Osteocyte (in vitro differentiated cells): ENCODE results near the gene PAPPA. TPM values are rescaled to one million over a fixed set of nuclear protein-coding genes. Genes with fewer than 3 reads are reported as not detected.

ENCODE experiments used
- DNase-seq: peaks from one replicate; pipeline ENCODE4 v3.0.0; 2021; ENCODE audit warnings: mixed read lengths; ENCODE audit not compliant: unreplicated experiment; ENCODE audit errors: extremely low spot score
- H3K27ac Mint-ChIP-seq: one replicate; pipeline ENCODE4 v1.8.0; 2021; ENCODE audit warnings: mild to moderate bottlenecking, mixed read lengths; ENCODE audit not compliant: unreplicated experiment
- H3K27me3 Mint-ChIP-seq: one replicate; pipeline ENCODE4 v1.8.0; 2021; ENCODE audit warnings: mixed read lengths; ENCODE audit not compliant: unreplicated experiment
- H3K36me3 Mint-ChIP-seq: one replicate; pipeline ENCODE4 v1.8.0; 2021; ENCODE audit warnings: mixed read lengths; ENCODE audit not compliant: unreplicated experiment
- H3K4me1 Mint-ChIP-seq: one replicate; pipeline ENCODE4 v1.8.0; 2021; ENCODE audit warnings: mixed read lengths; ENCODE audit not compliant: unreplicated experiment
- H3K4me3 Mint-ChIP-seq: one replicate; pipeline ENCODE4 v1.8.0; 2021; ENCODE audit warnings: mild to moderate bottlenecking, moderate library complexity, mixed read lengths; ENCODE audit not compliant: unreplicated experiment
- H3K9me3 Mint-ChIP-seq: one replicate; pipeline ENCODE4 v1.8.0; 2021; ENCODE audit warnings: mixed read lengths; ENCODE audit not compliant: unreplicated experiment
- CTCF ChIP-seq: fragments of 200-600 bp; sonication (generic); IDR thresholded peaks from 2 replicates; pipeline ENCODE4 v1.5.0; 2021; ENCODE audit warnings: antibody characterized with exemption, mild to moderate bottlenecking, moderate library complexity
- total RNA-seq: library from RNA; stranded (reverse); gene quantifications from 2 replicates; pipeline ENCODE4 v1.2.1, GENCODE V29; 2021

The PAPPA gene
- total RNA-seq, 1 donor from 2014 or later, result 229 TPM

- no peak for DNase-seq
- Mint-ChIP-seq H3K4me1 (peaks cover 46% of the 10 kb centered on the region), H3K4me3 (no peak overlapping the region), H3K9me3 (no peaks in the 10 kb centered on the region), H3K27me3 (no peaks in the 10 kb centered on the region), H3K36me3 (peaks cover 55% of the 10 kb centered on the region), H3K27ac (no peak overlapping the region)
- no peak for TF ChIP-seq CTCF
Observed at GRCh38 chr9:116189683-116190082, 36.1 kb downstream of the PAPPA start.

- Mint-ChIP-seq H3K27ac (peak overlapping the region; percentile 54), H3K4me1 (peaks cover 52% of the 10 kb centered on the region), H3K9me3 (no peaks in the 10 kb centered on the region), H3K36me3 (peaks cover 55% of the 10 kb centered on the region), H3K4me3 (no peak overlapping the region), H3K27me3 (no peaks in the 10 kb centered on the region)
- TF ChIP-seq CTCF, result no peak
- DNase-seq, result no peak
Observed at GRCh38 chr9:116190637-116191396, 37.2 kb downstream of the PAPPA start.

GRCh38 chr9:116191576-116192415 is 38.2 kb downstream of the PAPPA start:
- H3K4me3 Mint-ChIP-seq, result no peak overlapping the region
- DNase-seq, result no peak
- peaks cover 54% of the 10 kb centered on the region for H3K36me3 Mint-ChIP-seq
- no peak for TF ChIP-seq CTCF
- H3K9me3 Mint-ChIP-seq, result no peaks in the 10 kb centered on the region
- peak overlapping the region; percentile 54 for H3K27ac Mint-ChIP-seq
- H3K4me1 Mint-ChIP-seq, result peaks cover 62% of the 10 kb centered on the region
- no peaks in the 10 kb centered on the region for H3K27me3 Mint-ChIP-seq

- DNase-seq, result no peak
- Mint-ChIP-seq H3K9me3 (no peaks in the 10 kb centered on the region), H3K27me3 (no peaks in the 10 kb centered on the region), H3K4me1 (peaks cover 74% of the 10 kb centered on the region), H3K4me3 (no peak overlapping the region), H3K36me3 (peaks cover 47% of the 10 kb centered on the region), H3K27ac (peak overlapping the region; percentile 27)
- no peak for TF ChIP-seq CTCF
Observed at GRCh38 chr9:116193636-116194035, 40.0 kb downstream of the PAPPA start.

- DNase-seq, result no peak
- H3K36me3 Mint-ChIP-seq, result peaks cover 49% of the 10 kb centered on the region
- peak overlapping the region; percentile 20 for H3K27ac Mint-ChIP-seq
- H3K27me3 Mint-ChIP-seq, result no peaks in the 10 kb centered on the region
- TF ChIP-seq CTCF, result no peak
- peaks cover 86% of the 10 kb centered on the region for H3K4me1 Mint-ChIP-seq
- no peaks in the 10 kb centered on the region for H3K9me3 Mint-ChIP-seq
- no peak overlapping the region for H3K4me3 Mint-ChIP-seq
Observed at GRCh38 chr9:116196806-116197205, 43.2 kb downstream of the PAPPA start.
